Endometrial microvascular endothelial cells (primary cell): ENCODE results near the gene ASPRV1. TPM values are rescaled to one million over a fixed set of nuclear protein-coding genes. Genes with fewer than 3 reads are reported as not detected.

Experiments
- in situ Hi-C: cut with HindIII; loops from 2 replicates; pipeline ENCODE4 v1.10.0; 2017; ENCODE audit warnings: low sequenced_read_pairs, low pct_unique_long_range_greater_than_20kb; ENCODE audit errors: inconsistent ontology term
- total RNA-seq: library from RNA; depleted of rRNA; stranded (reverse); fragments of >200 nt; gene quantifications from one replicate; pipeline ENCODE4 v1.2.3, GENCODE V29; 2015; ENCODE audit errors: inconsistent ontology term

Gene ASPRV1
- total RNA-seq, 1 donor from 2014 or later = not detected

- in situ Hi-C loops = loop anchor here (25.0 kb wide), 1 partner anchor 155 kb away; the partner anchor contains the start of gene PCBP1
Measured at GRCh38 chr2:69931832-69932595, 29.4 kb downstream of the ASPRV1 start.

- in situ Hi-C loops = loop anchor here (25.0 kb wide), 1 partner anchor 160 kb away; the partner anchor contains the start of gene PCBP1
Measured at GRCh38 chr2:69926849-69927515, 34.4 kb downstream of the ASPRV1 start.

- in situ Hi-C loops = loop anchor here (25.0 kb wide), 1 partner anchor 214 kb away; no protein-coding TSS in a partner anchor
Measured at GRCh38 chr2:69923116-69923515, 38.3 kb downstream of the ASPRV1 start.

DNA sequence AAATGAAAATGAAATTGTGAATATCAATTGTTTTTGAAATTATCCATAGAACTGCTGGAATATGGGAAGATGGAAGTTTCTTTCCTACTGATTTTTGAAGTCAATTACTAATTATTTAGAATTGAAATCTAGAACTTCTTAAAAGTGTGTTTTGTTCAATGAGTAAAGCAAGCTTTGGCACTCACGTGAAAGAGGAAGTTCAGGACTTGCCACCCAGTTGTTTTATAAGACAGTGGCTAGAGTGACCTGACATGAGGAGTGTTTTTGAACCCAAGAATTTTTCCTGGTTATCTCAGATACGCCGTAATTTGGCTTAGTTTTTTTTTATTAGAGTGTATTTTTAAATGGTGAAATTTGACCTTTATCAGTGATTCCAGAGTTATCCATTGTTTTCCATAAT lies 43.0 kb downstream of the ASPRV1 start:
- in situ Hi-C loops = loop anchor here (25.0 kb wide), 1 partner anchor 219 kb away; no protein-coding TSS in a partner anchor

- in situ Hi-C loops = loop anchor here (25.0 kb wide), 1 partner anchor 219 kb away; no protein-coding TSS in a partner anchor
Measured at GRCh38 chr2:69917852-69918251, 43.6 kb downstream of the ASPRV1 start.

DNA sequence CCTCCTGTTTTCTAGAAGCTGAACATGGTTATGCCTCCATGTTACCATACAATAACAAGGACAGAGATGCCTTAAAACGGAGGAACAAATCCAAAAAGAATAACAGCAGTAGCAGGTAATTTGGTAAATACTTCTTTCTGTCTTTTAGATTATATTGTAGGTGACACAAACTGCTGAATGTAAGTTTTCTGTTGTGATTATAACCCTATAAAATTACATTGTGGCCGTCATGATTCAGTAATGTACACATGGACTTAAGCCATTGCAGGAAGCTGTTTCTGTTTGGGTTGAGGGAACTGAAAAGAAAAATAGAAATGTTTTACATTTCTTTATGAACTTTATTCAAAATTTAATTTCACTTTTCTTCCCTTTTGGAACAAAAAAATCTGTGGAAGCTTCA lies 45.3 kb downstream of the ASPRV1 start:
- in situ Hi-C loops = loop anchor here (25.0 kb wide), 1 partner anchor 221 kb away; no protein-coding TSS in a partner anchor

DNA sequence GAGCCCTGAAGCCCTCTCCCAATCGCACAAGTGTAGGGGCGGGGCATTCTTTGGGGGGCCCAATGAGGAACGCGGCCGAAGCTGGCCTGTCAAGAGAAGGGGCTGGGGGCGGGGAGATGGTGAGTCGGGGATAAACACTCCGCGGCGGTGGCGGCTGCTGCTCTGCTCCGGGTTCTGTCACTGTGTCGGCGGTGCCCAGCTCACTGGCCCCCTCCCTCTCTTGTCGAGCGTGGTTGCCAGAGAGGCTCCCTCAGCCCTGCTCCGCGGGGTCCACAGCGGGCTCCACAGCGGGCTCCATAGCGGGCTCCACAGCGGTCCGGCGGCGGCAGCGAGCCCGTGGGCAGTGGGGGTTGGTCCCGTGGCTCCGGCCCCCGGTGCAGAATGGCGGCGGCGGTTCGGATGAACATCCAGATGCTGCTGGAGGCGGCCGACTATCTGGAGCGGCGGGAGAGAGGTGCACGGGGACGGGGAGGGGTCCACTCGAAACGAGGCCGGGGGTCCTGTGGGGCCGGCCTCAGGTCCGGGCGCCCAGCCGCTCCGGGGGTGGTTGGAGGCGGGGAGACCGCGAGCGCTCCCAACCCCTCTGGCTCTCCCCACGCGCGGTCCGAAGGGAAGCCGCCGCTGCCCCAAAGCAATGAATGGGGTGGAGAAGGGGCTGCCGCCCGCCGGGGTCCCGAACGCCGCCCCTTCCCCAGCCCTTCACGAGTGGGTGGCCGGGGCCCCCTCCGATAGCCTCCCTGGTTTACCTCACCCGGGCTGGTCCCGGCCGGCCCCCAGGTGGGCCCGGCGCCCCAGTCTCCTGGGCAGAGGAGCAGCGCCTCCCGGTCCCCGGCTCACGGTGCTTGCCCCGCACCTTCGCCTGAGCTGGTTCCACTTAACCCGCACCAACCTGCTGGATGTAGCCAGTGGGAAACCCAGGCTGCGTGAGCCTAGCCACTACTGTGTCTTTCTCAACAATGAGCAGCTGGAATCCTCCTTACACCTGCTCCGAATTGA lies 46.2 kb downstream of the ASPRV1 start, which contains the start of gene MXD1:
Gene MXD1, plus strand, starts transcription at position 160 of the 996 bp plus-strand sequence. Its CDS starts 222 bp downstream, at position 382.
- in situ Hi-C loops = loop anchor here (25.0 kb wide), 1 partner anchor 222 kb away; no protein-coding TSS in a partner anchor

DNA sequence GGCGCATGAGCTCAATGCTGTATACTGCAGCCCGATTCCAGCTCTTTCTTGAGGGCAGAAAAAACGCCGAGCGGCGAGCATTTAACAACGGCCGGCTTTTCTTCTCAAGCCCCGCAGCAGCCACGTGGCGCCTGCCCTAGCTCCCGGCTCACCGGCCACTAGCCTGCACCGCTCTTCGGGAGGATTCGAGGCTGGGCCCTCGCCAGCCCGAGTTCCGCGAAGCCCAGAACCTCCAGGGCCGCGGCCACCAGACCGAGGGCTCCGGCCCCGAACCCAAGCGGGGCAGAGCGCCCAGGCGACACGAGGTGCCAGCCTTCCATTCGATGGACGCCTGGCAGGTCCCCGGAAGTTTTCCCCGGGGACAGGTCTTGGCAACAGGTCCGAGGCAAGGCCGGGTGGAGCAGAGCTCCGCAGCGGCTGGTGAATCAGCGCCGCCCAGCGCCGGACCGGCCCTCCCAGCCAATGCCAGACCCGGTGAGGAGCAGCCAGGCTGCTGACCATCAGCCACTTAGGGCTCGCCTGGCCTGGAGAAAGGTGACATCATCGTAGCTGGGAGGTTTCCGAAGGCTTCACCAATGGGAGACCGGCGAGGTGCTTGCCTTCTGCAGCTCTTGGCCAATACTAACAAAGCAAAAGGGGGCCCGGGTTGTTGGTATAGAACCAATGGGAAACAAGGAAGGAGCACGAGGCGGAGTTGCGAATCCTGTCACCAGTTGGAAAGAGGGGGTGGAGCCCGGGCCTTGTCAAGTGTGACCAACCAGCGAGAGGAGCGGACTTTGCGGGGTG lies 47.1 kb downstream of the ASPRV1 start:
- in situ Hi-C loops = loop anchor here (25.0 kb wide), 1 partner anchor 223 kb away; no protein-coding TSS in a partner anchor

- in situ Hi-C loops = loop anchor here (25.0 kb wide), 1 partner anchor 225 kb away; no protein-coding TSS in a partner anchor
Measured at GRCh38 chr2:69911985-69912563, 49.4 kb downstream of the ASPRV1 start.

Other genes with a start within 250 kb of the ASPRV1 start
- 50.1 TPM for gene ANXA4, start 219.5 kb downstream of the ASPRV1 start, total RNA-seq
- 9.4 TPM for gene GMCL1, start 132.0 kb downstream of the ASPRV1 start, total RNA-seq
- 65.0 TPM for gene SNRNP27, start 67.7 kb downstream of the ASPRV1 start, total RNA-seq
- gene MXD1, start 46.5 kb downstream of the ASPRV1 start, total RNA-seq = 4.1 TPM
- gene PCBP1, start 125.8 kb upstream of the ASPRV1 start, total RNA-seq = 154 TPM
- 13.1 TPM for gene C2orf42, start 229.4 kb upstream of the ASPRV1 start, total RNA-seq